GM04504 (cell line): ENCODE data around the gene ALKBH5.

Experiments
- DNase-seq: peaks from one replicate; pipeline ENCODE4 v3.0.0-alpha.2; 2012; ENCODE audit warnings: low read depth

ALKBH5 gene

GRCh38 chr17:18246109-18246725 lies 62.6 kb downstream of the ALKBH5 start:
- DNase-seq, result no peak

DNA sequence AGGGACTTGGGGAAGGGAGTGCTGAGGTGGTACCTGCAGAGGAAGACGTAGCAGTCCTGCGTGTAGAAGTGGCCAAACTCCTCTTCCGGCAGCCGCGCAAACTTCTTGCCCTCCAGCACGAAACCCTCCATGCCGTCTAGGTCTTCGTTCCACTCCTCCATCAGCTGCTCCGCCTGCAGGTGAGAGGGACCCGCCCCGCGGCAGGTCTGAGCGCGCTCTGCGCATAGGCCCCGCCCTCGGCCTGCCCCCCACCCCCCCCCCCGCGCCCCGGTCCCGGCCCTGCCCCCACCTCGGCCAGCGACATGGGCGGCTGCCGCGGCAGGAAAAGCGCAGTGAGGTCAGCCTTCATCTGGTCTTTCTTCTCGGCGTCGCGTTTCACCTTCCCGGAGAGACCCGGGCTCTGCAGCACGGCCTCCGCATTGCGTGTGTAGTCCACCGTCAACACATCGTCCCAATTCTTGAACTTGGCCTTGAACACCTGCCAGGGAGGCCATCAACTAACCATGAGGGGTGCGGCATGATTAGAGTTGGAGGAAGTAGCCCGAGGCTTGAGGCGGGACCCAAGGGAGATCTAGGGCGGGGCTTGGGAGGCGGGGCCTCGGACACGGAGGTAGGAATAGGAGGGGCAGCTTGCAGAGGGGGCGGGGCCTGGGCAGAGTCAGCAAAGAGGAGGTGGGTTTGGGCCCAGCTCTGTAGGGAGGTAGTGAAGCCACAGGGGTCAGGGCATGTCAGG lies 63.4 kb downstream of the ALKBH5 start:
- no peak for DNase-seq

GRCh38 chr17:18247613-18248001 lies 64.0 kb downstream of the ALKBH5 start:
- DNase-seq, result no peak

GRCh38 chr17:18248300-18248731 lies 64.7 kb downstream of the ALKBH5 start:
- no peak for DNase-seq

DNA sequence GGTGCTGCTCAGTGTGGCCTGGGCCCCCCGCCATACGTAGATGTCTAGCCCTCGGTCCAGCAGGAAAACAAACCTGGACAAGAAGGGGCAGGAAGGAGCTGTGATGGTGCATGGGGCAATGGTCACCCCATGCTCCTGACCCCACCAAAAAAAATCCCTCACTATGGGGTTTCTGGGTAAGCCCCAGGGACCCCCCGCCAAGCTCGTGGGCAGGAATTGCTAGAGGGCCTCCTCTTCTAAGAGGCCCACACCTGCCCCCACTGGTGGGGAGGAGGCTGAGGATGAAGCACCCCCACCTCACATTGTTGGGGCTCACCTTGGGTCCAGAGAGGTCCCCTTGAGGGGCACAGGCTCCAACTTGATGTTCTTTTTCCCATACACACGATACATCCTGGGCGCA lies 65.2 kb downstream of the ALKBH5 start:
- DNase-seq, result no peak

GRCh38 chr17:18250259-18250658 lies 66.6 kb downstream of the ALKBH5 start:
- DNase-seq, result no peak

- DNase-seq, result no peak
Measured at GRCh38 chr17:18250708-18251107, 67.1 kb downstream of the ALKBH5 start.

DNA sequence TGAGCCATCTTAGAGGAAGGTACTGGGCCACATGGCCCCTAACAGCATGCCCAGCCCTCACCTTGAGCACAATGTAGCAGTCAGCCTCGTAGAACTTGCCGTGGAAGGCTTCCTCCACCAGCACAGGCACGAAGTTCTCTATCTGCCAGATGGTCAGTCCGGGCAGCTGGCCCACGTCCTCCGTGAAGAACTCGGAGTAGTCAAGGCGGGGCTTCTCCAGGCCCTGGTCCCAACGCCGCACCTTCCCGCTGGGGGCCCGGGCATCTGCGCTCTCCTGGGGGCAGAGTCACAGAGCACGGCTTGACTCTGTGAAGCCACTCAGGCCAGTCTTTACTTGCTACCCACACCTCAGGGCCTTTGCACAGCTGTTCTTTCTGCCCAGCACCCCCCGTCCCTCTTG lies 67.6 kb downstream of the ALKBH5 start:
- no peak for DNase-seq

- DNase-seq, result no peak
Measured at GRCh38 chr17:18252160-18252559, 68.5 kb downstream of the ALKBH5 start.

- no peak for DNase-seq
Measured at GRCh38 chr17:18253187-18253884, 69.7 kb downstream of the ALKBH5 start.

- no peak for DNase-seq
Measured at GRCh38 chr17:18253947-18254821, 70.6 kb downstream of the ALKBH5 start.

DNA sequence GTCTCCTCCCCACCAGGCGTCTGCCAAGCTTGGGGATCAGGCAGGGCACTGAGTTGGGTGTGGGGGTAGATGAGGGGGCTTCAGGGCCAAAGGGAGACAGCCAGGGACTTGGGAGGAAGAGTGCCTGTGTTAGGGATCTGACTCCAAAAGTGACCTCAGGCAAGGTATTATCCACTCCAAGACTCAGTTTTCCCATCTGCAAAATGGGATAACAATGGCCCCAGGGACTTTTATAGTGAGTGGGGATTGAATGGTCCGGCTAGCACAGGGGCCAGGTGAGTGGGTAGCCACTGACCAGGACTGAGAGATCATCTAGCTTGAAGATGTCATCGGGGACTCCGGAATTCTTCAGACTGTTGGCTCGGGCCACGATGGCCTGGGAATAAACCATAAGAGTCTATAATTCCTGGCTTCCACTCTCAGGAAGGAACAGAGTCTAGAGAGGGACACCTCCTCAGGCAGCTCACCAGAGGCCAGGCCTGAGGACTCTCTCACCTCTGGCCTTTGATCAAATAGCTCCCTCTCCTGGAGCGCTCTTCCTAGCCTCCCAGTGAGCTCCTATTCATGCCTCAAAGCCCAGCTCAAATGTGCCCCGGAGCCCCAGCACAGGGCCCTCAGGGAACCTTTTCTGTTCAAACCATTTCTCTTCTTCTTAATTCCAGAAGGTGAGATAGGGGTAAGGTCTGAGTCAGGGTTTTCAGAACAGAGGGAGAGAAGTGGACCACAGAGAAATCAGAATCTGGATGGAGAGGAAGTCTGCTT lies 71.4 kb downstream of the ALKBH5 start:
- DNase-seq, result no peak

DNA sequence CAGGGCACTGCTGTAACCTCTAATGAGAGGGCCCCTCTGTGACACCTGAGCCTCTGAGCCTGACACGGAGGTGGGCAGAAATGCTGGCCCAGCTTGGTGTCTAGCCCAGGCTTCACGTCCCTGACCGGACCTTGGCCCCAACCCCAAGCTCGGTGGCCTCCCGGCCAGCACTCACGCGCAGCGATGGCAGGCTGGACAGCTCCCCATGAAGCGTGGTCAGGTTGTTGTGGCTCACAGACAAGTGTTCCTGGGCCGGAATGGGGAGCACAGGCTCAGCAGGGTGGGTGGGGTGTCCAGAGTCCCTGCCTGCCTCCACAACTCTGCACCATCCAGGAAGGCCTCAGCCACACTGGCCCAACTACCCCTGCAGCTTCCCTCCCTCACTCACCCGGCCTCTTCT lies 72.7 kb downstream of the ALKBH5 start:
- DNase-seq, result no peak

DNA sequence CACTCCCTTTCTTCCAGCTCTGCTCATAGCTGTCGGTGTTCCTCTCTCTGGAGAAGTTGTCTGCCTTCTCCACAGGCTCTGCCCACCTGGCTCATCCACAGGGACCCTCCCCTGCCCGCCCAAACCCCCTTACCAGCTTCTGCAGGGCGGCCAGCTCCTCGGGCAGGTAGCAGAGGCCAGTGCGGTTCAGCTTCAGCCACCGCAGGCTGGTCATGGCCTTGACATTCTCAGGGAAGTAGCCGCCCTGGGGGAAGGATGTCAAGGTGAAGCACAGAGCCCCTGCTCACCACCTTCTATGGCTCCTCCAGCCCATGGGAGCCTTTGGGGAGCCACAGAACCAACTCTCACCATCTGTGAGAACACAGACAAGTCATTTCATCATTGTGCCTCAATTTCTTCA lies 73.1 kb downstream of the ALKBH5 start:
- DNase-seq, result no peak

DNA sequence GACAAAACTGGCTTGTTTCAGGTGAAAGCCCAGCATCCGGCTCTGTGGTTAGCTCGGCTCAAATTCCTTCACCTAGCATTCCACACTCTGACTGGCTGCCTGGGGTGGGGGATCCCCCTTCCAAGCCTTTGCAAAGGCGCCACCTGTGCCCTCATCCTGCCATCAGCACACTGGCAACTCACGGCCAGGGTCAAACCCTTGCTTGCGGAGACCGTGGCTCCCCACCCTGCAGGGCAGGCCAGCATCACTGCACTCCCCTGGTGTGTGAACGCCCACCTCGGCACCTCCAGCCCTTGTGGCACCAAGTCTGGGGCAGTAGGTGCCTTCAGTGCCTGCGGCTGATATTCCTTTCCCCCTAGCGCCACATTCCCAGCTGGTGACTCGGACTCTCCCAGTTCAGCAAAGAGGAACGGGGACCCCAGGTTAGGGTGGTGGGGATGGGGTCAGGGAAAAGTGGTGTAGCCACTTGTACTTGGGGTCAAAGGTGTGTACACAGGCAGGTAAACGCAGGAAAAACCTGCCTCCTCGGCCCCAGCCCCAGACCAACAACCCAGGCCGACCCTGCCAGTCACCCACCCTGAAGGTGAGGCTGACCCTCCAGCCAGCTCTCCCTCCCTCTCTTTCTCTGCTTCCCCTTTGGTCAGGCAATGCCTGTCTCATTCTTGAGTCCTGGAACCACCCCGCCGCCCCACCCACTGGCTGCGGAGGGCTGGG lies 73.8 kb downstream of the ALKBH5 start:
- no peak for DNase-seq

DNA sequence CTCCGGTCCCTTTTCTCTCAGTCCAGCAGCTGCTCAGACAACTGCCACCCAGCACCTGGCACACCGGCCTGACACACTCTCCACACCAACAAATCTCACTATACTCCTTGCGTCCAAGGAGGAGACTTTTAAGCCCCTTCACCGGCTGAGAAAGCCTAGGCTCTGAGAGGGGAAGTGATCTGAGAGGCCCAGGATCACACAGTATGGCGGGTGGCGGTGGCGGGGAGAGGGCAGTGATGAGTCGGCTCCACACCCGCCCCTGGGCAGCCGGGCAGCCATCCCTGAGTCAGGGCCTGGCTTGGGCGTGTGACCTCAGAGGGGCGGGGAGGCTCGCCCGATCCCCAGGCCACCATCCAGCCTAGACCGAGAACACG lies 74.3 kb downstream of the ALKBH5 start:
- DNase-seq, result peak; percentile 65

DNA sequence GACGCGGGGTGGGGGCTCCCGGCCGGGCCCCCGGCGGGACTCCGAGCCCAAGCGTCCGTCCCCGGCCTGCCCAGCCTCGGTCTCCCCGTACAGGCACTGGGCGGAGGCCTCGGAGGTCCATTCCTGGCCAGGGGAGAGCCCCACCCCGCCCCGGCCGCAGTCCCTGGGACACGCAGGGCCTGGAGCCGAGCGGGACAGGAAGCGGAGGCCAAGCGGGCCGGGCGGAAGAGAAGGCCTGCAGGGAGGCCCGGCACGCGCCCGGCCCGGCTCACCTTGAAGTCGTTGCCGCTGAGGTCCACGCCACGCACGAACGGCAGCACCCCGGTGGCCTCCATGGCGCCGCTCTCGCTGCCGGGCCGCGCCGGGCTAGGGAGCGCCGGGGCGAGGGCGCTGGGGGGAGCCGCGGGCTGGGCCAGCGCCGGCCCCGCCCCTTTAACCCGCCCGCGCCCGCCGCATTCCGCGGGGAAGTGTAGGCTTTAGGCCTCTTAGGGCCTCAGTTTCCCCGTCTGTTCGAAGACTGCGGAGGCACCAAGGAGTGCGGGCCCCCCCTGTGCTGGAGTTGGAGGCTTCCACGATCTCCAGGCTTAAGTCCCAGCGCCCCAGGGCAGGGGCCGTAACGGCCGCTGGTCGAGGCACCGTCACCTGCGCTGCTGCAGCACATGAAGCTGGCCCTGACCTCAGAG lies 74.9 kb downstream of the ALKBH5 start, which contains the start of gene FLII:
Gene FLII, minus strand, starts transcription at position 383 of the 683 bp plus-strand sequence. Its CDS starts 48 bp downstream, at position 335.
- DNase-seq, result peak; percentile 28
